ENCODE measurements around the gene FRG2.
"Not testable (repeated sequence)": the region's sequence is repeated elsewhere in the genome, so short reads cannot be mapped to it uniquely, and the experiment has no call there.

FRG2 gene

GRCh38 chr4:190027156-190027555 is at the start of gene FRG2:
TSS of gene FRG2 (minus strand) at chr4:190027256. CDS start at chr4:190027204, 52 bp downstream.
- DNase-seq: not testable (repeated sequence)

GRCh38 chr4:190068351-190068750 is 41.3 kb upstream of the FRG2 start:
- not testable (repeated sequence) for DNase-seq

- DNase-seq: not testable (repeated sequence)
These were observed 37.7 kb upstream of the FRG2 start for GRCh38 chr4:190064805-190065204.

- not testable (repeated sequence) for DNase-seq
These were observed 37.3 kb upstream of the FRG2 start, which contains the start of gene DBET for GRCh38 chr4:190064342-190064741. TSS of gene DBET (plus strand) at chr4:190064502.

GRCh38 chr4:190058997-190059396 is 31.9 kb upstream of the FRG2 start:
- not testable (repeated sequence) for DNase-seq

- DNase-seq: not testable (repeated sequence)
These were observed 22.6 kb upstream of the FRG2 start for GRCh38 chr4:190049378-190050239.

GRCh38 chr4:190047627-190048026 is 20.6 kb upstream of the FRG2 start:
- not testable (repeated sequence) for DNase-seq

- DNase-seq: not testable (repeated sequence)
These were observed 13.8 kb upstream of the FRG2 start for GRCh38 chr4:190040873-190041272.

- DNase-seq: not testable (repeated sequence)
These were observed 10.8 kb upstream of the FRG2 start for GRCh38 chr4:190037704-190038388.

GRCh38 chr4:190031264-190031663 is 4.2 kb upstream of the FRG2 start:
- not testable (repeated sequence) for DNase-seq

- DNase-seq: peak; percentile 25
These were observed 4.3 kb downstream of the FRG2 start for GRCh38 chr4:190022614-190023281.

GRCh38 chr4:190021973-190022372 is 5.1 kb downstream of the FRG2 start:
- DNase-seq: not testable (repeated sequence)

- DNase-seq: peak; percentile 72
These were observed 6.0 kb downstream of the FRG2 start for GRCh38 chr4:190020790-190021717.

- peak; percentile 16 for DNase-seq
These were observed 7.1 kb downstream of the FRG2 start for GRCh38 chr4:190019859-190020463.

- peak; percentile 33 for DNase-seq
These were observed 7.8 kb downstream of the FRG2 start for GRCh38 chr4:190019023-190019858.

GRCh38 chr4:190018201-190018920 is 8.7 kb downstream of the FRG2 start:
- DNase-seq: peak; percentile 0

- DNase-seq: peak; percentile 47
These were observed 9.5 kb downstream of the FRG2 start for GRCh38 chr4:190017357-190018200.

GRCh38 chr4:190016369-190017289 is 10.4 kb downstream of the FRG2 start:
- DNase-seq: peak; percentile 8

Measured in eye (tissue), 1 donor.